Astrocyte (in vitro differentiated cells and primary cell): Measurements from ENCODE around the gene PALS1. TPM values are rescaled to one million over a fixed set of nuclear protein-coding genes. Genes with fewer than 3 reads are reported as not detected.

Source experiments
- DNase-seq: peaks from one replicate; pipeline ENCODE4 v3.0.0-alpha.2; 2010; ENCODE audit warnings: low read depth
- FAIRE-seq: peaks from 2 replicates; lab custom pipeline; 2011; peaks lifted over from hg19 to GRCh38; lab: Jason Lieb, UNC
- H2AFZ ChIP-seq: 2 replicates; pipeline ENCODE4 v1.6.0; 2012; ENCODE audit warnings: low read depth, low read length, inconsistent platforms
- H3K27ac ChIP-seq: 2 replicates; pipeline ENCODE4 v1.5.1; 2011; ENCODE audit warnings: low read depth, low read length, inconsistent platforms
- H3K27me3 ChIP-seq: 2 replicates; pipeline ENCODE4 v1.6.0; 2011; ENCODE audit warnings: low read length, inconsistent platforms; ENCODE audit not compliant: insufficient read depth
- H3K36me3 ChIP-seq: 2 replicates; pipeline ENCODE4 v1.5.1; 2011; ENCODE audit warnings: low read length, inconsistent platforms; ENCODE audit not compliant: insufficient read depth
- H3K4me1 ChIP-seq: 2 replicates; pipeline ENCODE4 v1.5.1; 2011; ENCODE audit warnings: low read length, inconsistent platforms; ENCODE audit not compliant: insufficient read depth
- H3K4me2 ChIP-seq: 2 replicates; pipeline ENCODE4 v1.6.0; 2012; ENCODE audit warnings: low read length, inconsistent platforms
- H3K4me3 ChIP-seq: 2 replicates; pipeline ENCODE4 v1.5.1; 2011; ENCODE audit warnings: low read depth, mild to moderate bottlenecking, low read length, inconsistent platforms; ENCODE audit not compliant: insufficient read depth
- H3K79me2 ChIP-seq: 2 replicates; pipeline ENCODE4 v1.6.0; 2012; ENCODE audit warnings: mild to moderate bottlenecking, low read length, inconsistent platforms; ENCODE audit not compliant: insufficient read depth
- H3K9ac ChIP-seq: 2 replicates; pipeline ENCODE4 v1.6.0; 2012; ENCODE audit warnings: mild to moderate bottlenecking, low read length, inconsistent platforms
- H3K9me3 ChIP-seq: 2 replicates; pipeline ENCODE4 v1.5.1; 2012; ENCODE audit warnings: low read depth, mild to moderate bottlenecking, low read length, inconsistent platforms; ENCODE audit not compliant: insufficient read depth
- H4K20me1 ChIP-seq: 2 replicates; pipeline ENCODE4 v1.6.0; 2012; ENCODE audit warnings: low read length, inconsistent platforms; ENCODE audit not compliant: insufficient read depth
- H3K27ac Mint-ChIP-seq: one replicate; pipeline ENCODE4 v1.8.0; 2021; ENCODE audit warnings: mild to moderate bottlenecking, mixed read lengths; ENCODE audit not compliant: unreplicated experiment
- H3K27me3 Mint-ChIP-seq: one replicate; pipeline ENCODE4 v1.8.0; 2021; ENCODE audit warnings: low read depth, mixed read lengths; ENCODE audit not compliant: unreplicated experiment
- H3K36me3 Mint-ChIP-seq: one replicate; pipeline ENCODE4 v1.8.0; 2021; ENCODE audit warnings: low read depth, mixed read lengths; ENCODE audit not compliant: unreplicated experiment
- H3K4me1 Mint-ChIP-seq: one replicate; pipeline ENCODE4 v1.8.0; 2021; ENCODE audit warnings: low read depth, mixed read lengths; ENCODE audit not compliant: unreplicated experiment
- H3K4me3 Mint-ChIP-seq: one replicate; pipeline ENCODE4 v1.8.0; 2021; ENCODE audit warnings: mild to moderate bottlenecking, moderate library complexity, mixed read lengths; ENCODE audit not compliant: unreplicated experiment
- H3K9me3 Mint-ChIP-seq: one replicate; pipeline ENCODE4 v1.8.0; 2021; ENCODE audit warnings: mild to moderate bottlenecking, mixed read lengths; ENCODE audit not compliant: unreplicated experiment
- CTCF ChIP-seq: IDR thresholded peaks from 2 replicates; pipeline ENCODE4 v1.5.1; 2011; ENCODE audit warnings: low read depth, mild to moderate bottlenecking, inconsistent platforms, low read length, moderate library complexity; ENCODE audit not compliant: insufficient read depth
- EZH2 ChIP-seq: IDR thresholded peaks from 2 replicates; pipeline ENCODE4 v1.6.1; 2012; ENCODE audit warnings: mild to moderate bottlenecking, low read length, inconsistent platforms; ENCODE audit not compliant: insufficient read depth
- total RNA-seq: library from RNA; stranded (reverse); gene quantifications from 2 replicates; pipeline ENCODE4 v1.2.1, GENCODE V29; 2021

PALS1 gene
- total RNA-seq, 1 donor from 2014 or later = 46.0 TPM

GRCh38 chr14:67251573-67252226, 10.5 kb downstream of the PALS1 start:
- peaks cover 98% of the 10 kb centered on the region for H3K79me2 ChIP-seq
- no peak for TF ChIP-seq EZH2
- no peak for TF ChIP-seq CTCF
- no peak overlapping the region for H3K4me3 ChIP-seq
- H3K36me3 ChIP-seq = no peaks in the 10 kb centered on the region
- H3K36me3 Mint-ChIP-seq = peaks cover 2% of the 10 kb centered on the region
- no peak overlapping the region for H2AFZ ChIP-seq
- H3K9ac ChIP-seq = no peak overlapping the region
- H4K20me1 ChIP-seq = peaks cover 64% of the 10 kb centered on the region
- H3K9me3 ChIP-seq = no peaks in the 10 kb centered on the region
- no peak for FAIRE-seq
- H3K4me1 ChIP-seq = peaks cover 20% of the 10 kb centered on the region
- no peaks in the 10 kb centered on the region for H3K27me3 ChIP-seq
- no peaks in the 10 kb centered on the region for H3K27me3 Mint-ChIP-seq
- peak; percentile 78 for DNase-seq
- H3K4me3 Mint-ChIP-seq = no peak overlapping the region
- no peak overlapping the region for H3K27ac Mint-ChIP-seq
- H3K4me1 Mint-ChIP-seq = peaks cover 20% of the 10 kb centered on the region
- no peaks in the 10 kb centered on the region for H3K9me3 Mint-ChIP-seq
- H3K4me2 ChIP-seq = peak overlapping the region; percentile 43
- H3K27ac ChIP-seq = no peak overlapping the region

GRCh38 chr14:67253076-67253635, 11.9 kb downstream of the PALS1 start:
- Mint-ChIP-seq H3K4me1 (peaks cover 19% of the 10 kb centered on the region), H3K9me3 (no peaks in the 10 kb centered on the region), H3K36me3 (peaks cover 2% of the 10 kb centered on the region), H3K4me3 (no peak overlapping the region), H3K27me3 (no peaks in the 10 kb centered on the region), H3K27ac (no peak overlapping the region)
- DNase-seq = no peak
- Histone ChIP-seq H3K4me1 (peaks cover 13% of the 10 kb centered on the region), H3K36me3 (no peaks in the 10 kb centered on the region), H3K9me3 (no peaks in the 10 kb centered on the region), H4K20me1 (peaks cover 71% of the 10 kb centered on the region), H3K79me2 (peaks cover 98% of the 10 kb centered on the region), H3K9ac (no peak overlapping the region), H3K4me3 (no peak overlapping the region), H3K27ac (no peak overlapping the region), H3K4me2 (no peak overlapping the region), H3K27me3 (no peaks in the 10 kb centered on the region), H2AFZ (no peak overlapping the region)
- FAIRE-seq = no peak
- TF ChIP-seq CTCF (no peak), EZH2 (no peak)

- H3K27me3 Mint-ChIP-seq = no peaks in the 10 kb centered on the region
- no peak overlapping the region for H3K27ac Mint-ChIP-seq
- Histone ChIP-seq H3K4me1 (no peaks in the 10 kb centered on the region), H3K4me2 (no peak overlapping the region), H2AFZ (no peak overlapping the region), H3K4me3 (no peak overlapping the region), H3K9me3 (no peaks in the 10 kb centered on the region), H3K36me3 (no peaks in the 10 kb centered on the region), H3K27me3 (no peaks in the 10 kb centered on the region), H4K20me1 (peaks cover 67% of the 10 kb centered on the region), H3K79me2 (peaks cover 96% of the 10 kb centered on the region), H3K9ac (no peak overlapping the region), H3K27ac (no peak overlapping the region)
- DNase-seq (no peak), FAIRE-seq (no peak)
- H3K36me3 Mint-ChIP-seq = no peaks in the 10 kb centered on the region
- no peaks in the 10 kb centered on the region for H3K9me3 Mint-ChIP-seq
- TF ChIP-seq CTCF = no peak
- no peak for TF ChIP-seq EZH2
- peaks cover 18% of the 10 kb centered on the region for H3K4me1 Mint-ChIP-seq
- no peak overlapping the region for H3K4me3 Mint-ChIP-seq
Measured at GRCh38 chr14:67257906-67258305, 16.7 kb downstream of the PALS1 start.
